ENCODE measurements around the gene RADIL. TPM values are rescaled to one million over a fixed set of nuclear protein-coding genes. Genes with fewer than 3 reads are reported as not detected.

The RADIL gene
- total and polyA plus RNA-seq, 3 experiments from 2014 or later = 0.04 to 0.20 TPM; not detected in 1

GRCh38 chr7:4749363-4749762 lies 134.2 kb downstream of the RADIL start:
- CTCF ChIA-PET = no interaction called here
- Mint-ChIP-seq H3K4me1 (peaks cover 37 to 61% (median 53%) of the 10 kb centered on the region in 3 donors), H3K36me3 (peaks cover 0 to 33% (median 7%) of the 10 kb centered on the region in 3 donors), H3K4me3 (peak overlapping the region in 1 of 7 donors; percentile 51), H3K27me3 (no peaks in the 10 kb centered on the region), H3K9me3 (no peaks in the 10 kb centered on the region), H3K27ac (peak overlapping the region in 2 of 8 donors; percentile 54 to 70)
- no peak for DNase-seq
- POLR2A ChIA-PET = no interaction called here
- Histone ChIP-seq H3K4me3 (ENCODE audit: low read length) (no peak overlapping the region), H3K27me3 (ENCODE audit: insufficient read depth, low read length, poor library complexity, severe bottlenecking) (no peaks in the 10 kb centered on the region), H3K36me3 (ENCODE audit: insufficient read depth, low read length) (no peaks in the 10 kb centered on the region), H3K9me3 (ENCODE audit: low read length) (no peaks in the 10 kb centered on the region), H3K27ac (ENCODE audit: low read depth, low read length) (no peak overlapping the region), H3K4me1 (ENCODE audit: insufficient read depth, low read length) (peaks cover 44% of the 10 kb centered on the region)

Other genes starting within 250 kb of the RADIL start
- 10 to 100 TPM; 35.6 to 38.4 TPM for gene FOXK1, start 201.4 kb downstream of the RADIL start, total RNA-seq
- 4.5 TPM for gene FOXK1, start 201.4 kb downstream of the RADIL start, polyA plus RNA-seq
- 10 to 100 TPM; 47.8 to 49.8 TPM for gene AP5Z1, start 108.1 kb downstream of the RADIL start, total RNA-seq
- gene AP5Z1, start 108.1 kb downstream of the RADIL start, polyA plus RNA-seq = 38.9 TPM
- not detected for gene PAPOLB, start 21.7 kb downstream of the RADIL start, total RNA-seq
- not detected for gene PAPOLB, start 21.7 kb downstream of the RADIL start, polyA plus RNA-seq
- not detected for gene MMD2, start 75.5 kb upstream of the RADIL start, total RNA-seq
- not detected for gene MMD2, start 75.5 kb upstream of the RADIL start, polyA plus RNA-seq
- gene RBAK, start 162.1 kb upstream of the RADIL start, total RNA-seq = 1 to 10 TPM; 9.3 to 9.6 TPM
- 4.2 TPM for gene RBAK, start 162.1 kb upstream of the RADIL start, polyA plus RNA-seq

Data from CD8-positive, alpha-beta memory T cell (primary cell).